Transverse colon (tissue), 4 donors: ENCODE results near the gene ARMS2. TPM values are rescaled to one million over a fixed set of nuclear protein-coding genes. Genes with fewer than 3 reads are reported as not detected.

Experiments used
- DNase-seq: peaks from one replicate; pipeline ENCODE4 v3.0.0-alpha.2; 2019
- H3K27ac ChIP-seq, 4 donors: fragments of 200-600 bp; sonication (generic); 2 replicates each; pipeline ENCODE4 v1.5.1; 2016 to 2018; ENCODE audit warnings: inconsistent platforms in 4 of 4
- H3K27me3 ChIP-seq: fragments of 200-600 bp; sonication (generic); 2 replicates; pipeline ENCODE4 v1.5.1; 2017; ENCODE audit warnings: inconsistent platforms
- H3K36me3 ChIP-seq, 4 donors: fragments of 200-600 bp; sonication (generic); 2 replicates each; pipeline ENCODE4 v1.5.1; 2017 to 2019; ENCODE audit warnings: inconsistent platforms in 4 of 4
- H3K4me1 ChIP-seq, 4 donors: fragments of 200-600 bp; sonication (generic); 2 replicates each; pipeline ENCODE4 v1.5.1; 2017 to 2020; ENCODE audit warnings: inconsistent platforms in 4 of 4
- H3K4me3 ChIP-seq, 4 donors: fragments of 200-600 bp; sonication (generic); 1 replicate in 1 of 4; 2 replicates in 3 of 4; pipeline versions ENCODE4 v1.5.1 to v1.6.1; 2017 to 2019; ENCODE audit warnings: inconsistent platforms in 4 of 4
- H3K9me3 ChIP-seq, 2 donors: fragments of 200-600 bp; sonication (generic); 2 replicates each; pipeline ENCODE4 v1.5.1; 2017 to 2019; ENCODE audit warnings: inconsistent platforms in 2 of 2
- CTCF ChIP-seq, 5 experiments: fragments of 200-600 bp in 3 of 5; fragments of 450-650 bp in 2 of 5; sonication (generic) in 3 of 5; IDR thresholded peaks; 1 replicate in 2 of 5; 2 replicates in 3 of 5; pipeline ENCODE4 v1.5.1; 2016 to 2017; ENCODE audit warnings: antibody characterized with exemption in 5 of 5, inconsistent platforms in 3 of 5, mild to moderate bottlenecking in 2 of 5, moderate library complexity in 1 of 5
- EP300 ChIP-seq: sonication (generic); formaldehyde crosslinking; IDR thresholded peaks from one replicate; pipeline ENCODE4 v1.6.1; 2017; ENCODE audit warnings: antibody characterized with exemption, low read depth
- POLR2A ChIP-seq: fragments of 450-650 bp; IDR thresholded peaks from one replicate; pipeline ENCODE4 v1.6.1; 2016; ENCODE audit warnings: antibody characterized with exemption, mild to moderate bottlenecking, moderate library complexity
- POLR2AphosphoS5 ChIP-seq, 3 donors: sonication (generic); formaldehyde crosslinking; IDR thresholded peaks; one replicate each; pipeline ENCODE4 v1.6.1; 2016; ENCODE audit warnings: antibody characterized with exemption in 3 of 3
- WGBS, 2 donors: methylation state at CpG; one replicate each; pipeline ENCODE4 v1.1.5; 2018; ENCODE audit warnings: low coverage in 1 of 2; 5-methylcytosine and 5-hydroxymethylcytosine counted together
- in situ Hi-C, 4 donors: fragments of 200-750 bp; cut with MboI; loops; one replicate each; pipeline versions ENCODE4 v1.15.0 to v1.15.1; 2017; ENCODE audit warnings: low sequenced_read_pairs in 3 of 4, low pct_ligation_motif_present in 1 of 4, low pct_unique_long_range_greater_than_20kb in 1 of 4
- intact Hi-C: fragments of 100-400 bp; cut with DNase I; formaldehyde crosslinking; loops from one replicate; pipeline ENCODE4 v1.15.1; 2023; ENCODE audit warnings: low total_unique reads
- total RNA-seq, 4 donors: library from RNA; depleted of rRNA; stranded (reverse); fragments of >200 nt; gene quantifications; one replicate each; pipeline ENCODE4 v1.1.0, GENCODE V29; 2016

Gene ARMS2
- total RNA-seq, 4 donors from 2014 or later, result not detected

- no peaks in the 10 kb centered on the region for H3K9me3 ChIP-seq
- H3K4me3 ChIP-seq, result no peak overlapping the region
- H3K27me3 ChIP-seq, result peaks cover 54% of the 10 kb centered on the region
- 85% methylated on average over 11 of the region's 11 CpGs; no CpG with 5 or more reads in 1 of the 2 donors for WGBS, 2 donors
- no peak for DNase-seq
- H3K4me1 ChIP-seq, result peaks cover 3 to 33% (median 19%) of the 10 kb centered on the region in 4 donors
- no peaks in the 10 kb centered on the region for H3K36me3 ChIP-seq
- in situ Hi-C loops (no loop called here), intact Hi-C loops (no loop called here)
- H3K27ac ChIP-seq, result no peak overlapping the region
- TF ChIP-seq POLR2A, result no peak
- no peak for TF ChIP-seq EP300
- TF ChIP-seq CTCF (IDR thresholded peaks at IDR 0.05), result no peak
- no peak for TF ChIP-seq POLR2AphosphoS5 (IDR thresholded peaks at IDR 0.05)
These were observed 10.1 kb downstream of the ARMS2 start for GRCh38 chr10:122464586-122464985.

GRCh38 chr10:122465401-122466040 is 11.1 kb downstream of the ARMS2 start:
- WGBS, 2 donors, result 40 to 74% methylated on average over 1 to 6 of the region's 6 CpGs
- DNase-seq, result no peak
- no peak for TF ChIP-seq CTCF (IDR thresholded peaks at IDR 0.05)
- no peak for TF ChIP-seq EP300
- TF ChIP-seq POLR2A, result no peak
- TF ChIP-seq POLR2AphosphoS5 (IDR thresholded peaks at IDR 0.05), result no peak
- H3K9me3 ChIP-seq, result no peaks in the 10 kb centered on the region
- H3K4me1 ChIP-seq, result peaks cover 4 to 34% (median 17%) of the 10 kb centered on the region in 4 donors
- no peaks in the 10 kb centered on the region for H3K36me3 ChIP-seq
- peaks cover 45% of the 10 kb centered on the region for H3K27me3 ChIP-seq
- intact Hi-C loops (no loop called here), in situ Hi-C loops (no loop called here)
- H3K27ac ChIP-seq, result no peak overlapping the region
- no peak overlapping the region for H3K4me3 ChIP-seq

GRCh38 chr10:122466951-122467381 is 12.5 kb downstream of the ARMS2 start:
- intact Hi-C loops, result no loop called here
- H3K4me1 ChIP-seq, result peaks cover 4 to 26% (median 11%) of the 10 kb centered on the region in 4 donors
- no peaks in the 10 kb centered on the region for H3K9me3 ChIP-seq
- no peak for DNase-seq
- peaks cover 36% of the 10 kb centered on the region for H3K27me3 ChIP-seq
- TF ChIP-seq POLR2A, result no peak
- TF ChIP-seq EP300, result no peak
- TF ChIP-seq POLR2AphosphoS5 (IDR thresholded peaks at IDR 0.05), result no peak
- no peak for TF ChIP-seq CTCF (IDR thresholded peaks at IDR 0.05)
- WGBS, 2 donors, result 70 to 80% methylated on average over 1 to 8 of the region's 8 CpGs
- H3K36me3 ChIP-seq, result no peaks in the 10 kb centered on the region
- no peak overlapping the region for H3K27ac ChIP-seq
- in situ Hi-C loops, result no loop called here
- no peak overlapping the region for H3K4me3 ChIP-seq

GRCh38 chr10:122467701-122468100 is 13.2 kb downstream of the ARMS2 start:
- H3K36me3 ChIP-seq, result no peaks in the 10 kb centered on the region
- H3K9me3 ChIP-seq, result no peaks in the 10 kb centered on the region
- TF ChIP-seq EP300 (no peak), POLR2AphosphoS5 (IDR thresholded peaks at IDR 0.05) (no peak), POLR2A (no peak), CTCF (IDR thresholded peaks at IDR 0.05) (no peak)
- WGBS, 2 donors, result 69 to 77% methylated on average over 4 to 6 of the region's 6 CpGs
- no peak for DNase-seq
- H3K27me3 ChIP-seq, result peaks cover 29% of the 10 kb centered on the region
- H3K4me3 ChIP-seq, result no peak overlapping the region
- in situ Hi-C loops, result no loop called here
- H3K4me1 ChIP-seq, result peaks cover 0 to 22% (median 7%) of the 10 kb centered on the region in 4 donors
- no peak overlapping the region for H3K27ac ChIP-seq
- intact Hi-C loops, result no loop called here
